Renal cortex interstitium (tissue), 11 donors: ENCODE results near the gene RIOK1. TPM values are rescaled to one million over a fixed set of nuclear protein-coding genes. Genes with fewer than 3 reads are reported as not detected.
"Not testable (repeated sequence)": the region's sequence is repeated elsewhere in the genome, so short reads cannot be mapped to it uniquely, and the experiment has no call there.

Experiments
- DNase-seq, 11 donors: peaks; one replicate each; pipeline ENCODE4 v3.0.0-alpha.2; 2013; ENCODE audit warnings: low read depth in 9 of 11, low spot score in 4 of 11; ENCODE audit errors: extremely low read depth in 1 of 11
- polyA plus RNA-seq, 3 donors: library from polyadenylated mRNA; unstranded; fragments of 120-200 nt; gene quantifications; one replicate each; pipeline ENCODE4 v1.2.1, GENCODE V29; 2013; ENCODE audit not compliant: insufficient read length in 3 of 3

The RIOK1 gene
- polyA plus RNA-seq, 3 donors, result 27.4 to 37.0 (median 28.5) TPM

GRCh38 chr6:7431674-7432390, 42.2 kb downstream of the RIOK1 start:
- DNase-seq, result no peak

DNA sequence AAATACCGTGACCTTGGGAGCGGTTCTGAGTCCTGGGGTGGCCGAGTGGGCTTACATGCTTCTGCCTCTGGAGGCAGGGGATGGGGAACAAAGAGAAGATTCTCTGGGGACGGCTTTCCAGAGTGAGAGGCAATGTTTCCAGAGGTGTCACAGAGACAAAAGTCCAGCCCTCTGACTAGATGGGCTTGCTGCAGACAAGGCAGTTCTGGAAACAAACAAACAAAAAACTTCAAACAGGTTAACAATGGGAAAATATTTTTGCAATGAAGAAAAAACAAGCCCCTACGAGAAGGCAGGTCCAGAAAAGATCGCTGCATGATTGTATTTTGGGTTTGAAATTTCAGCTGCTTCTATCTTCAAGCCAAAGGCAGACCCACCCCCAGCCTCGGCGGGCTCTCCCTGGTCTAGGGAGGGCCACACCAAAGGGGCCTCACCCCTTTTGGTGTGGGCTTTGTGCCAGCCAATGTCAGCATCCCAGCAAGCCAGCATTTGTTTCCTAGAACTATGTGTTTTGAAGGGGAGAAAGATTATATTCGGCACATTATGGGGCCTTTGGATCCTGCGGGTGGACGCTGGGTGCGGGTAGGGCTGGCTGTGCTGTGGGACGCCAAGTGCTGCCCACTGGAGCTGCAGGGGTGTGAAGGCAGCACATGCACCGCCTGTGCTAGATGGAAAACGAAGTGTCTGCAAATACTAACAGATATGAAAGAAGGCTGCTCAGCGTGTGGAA, 42.9 kb downstream of the RIOK1 start:
- no peak for DNase-seq

DNA sequence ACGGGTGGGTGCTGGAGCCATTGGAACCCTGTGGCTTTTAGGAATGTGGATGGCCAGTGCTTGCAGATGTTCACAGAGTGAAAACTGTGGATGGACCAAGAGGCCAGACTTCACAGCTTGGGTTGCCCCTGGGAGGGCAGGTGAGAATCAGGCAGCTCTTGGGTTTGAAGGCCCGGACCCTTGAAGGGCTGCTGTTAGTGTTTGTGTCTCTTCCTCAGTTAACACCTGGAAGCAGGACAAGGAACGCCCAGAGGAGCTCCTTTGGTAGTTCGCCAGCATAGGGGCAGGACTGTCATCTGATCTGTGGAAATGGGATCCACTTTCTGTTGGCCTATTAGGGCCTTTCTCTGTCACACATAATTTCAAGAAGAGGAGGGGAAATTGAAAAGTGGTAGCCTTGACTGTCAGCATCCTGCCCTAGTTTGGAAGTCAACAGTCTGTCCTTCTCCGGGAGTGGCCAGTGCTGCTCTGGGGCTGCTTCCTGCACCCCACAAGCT, 43.6 kb downstream of the RIOK1 start:
- no peak for DNase-seq

DNA sequence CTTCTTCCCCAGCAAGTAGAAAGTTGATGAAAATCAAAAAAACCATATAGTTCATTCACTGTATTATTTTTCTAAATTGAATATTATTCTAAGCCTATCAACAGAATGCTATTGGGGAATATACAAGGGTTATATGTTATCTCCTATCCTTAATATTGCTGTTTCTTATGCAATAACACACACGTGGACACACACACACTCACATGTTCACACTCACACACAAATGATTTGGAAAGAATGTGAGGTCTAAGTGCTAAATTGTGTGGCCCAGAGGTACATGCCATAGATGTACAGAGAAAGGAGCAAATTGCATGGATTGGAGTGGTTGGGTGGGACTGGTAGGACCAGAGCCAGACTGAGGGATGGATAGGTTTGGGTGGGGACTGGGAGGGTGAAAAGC, 45.1 kb downstream of the RIOK1 start:
- DNase-seq, result no peak

- DNase-seq, result no peak
These were observed 48.4 kb downstream of the RIOK1 start for GRCh38 chr6:7438011-7438410.

DNA sequence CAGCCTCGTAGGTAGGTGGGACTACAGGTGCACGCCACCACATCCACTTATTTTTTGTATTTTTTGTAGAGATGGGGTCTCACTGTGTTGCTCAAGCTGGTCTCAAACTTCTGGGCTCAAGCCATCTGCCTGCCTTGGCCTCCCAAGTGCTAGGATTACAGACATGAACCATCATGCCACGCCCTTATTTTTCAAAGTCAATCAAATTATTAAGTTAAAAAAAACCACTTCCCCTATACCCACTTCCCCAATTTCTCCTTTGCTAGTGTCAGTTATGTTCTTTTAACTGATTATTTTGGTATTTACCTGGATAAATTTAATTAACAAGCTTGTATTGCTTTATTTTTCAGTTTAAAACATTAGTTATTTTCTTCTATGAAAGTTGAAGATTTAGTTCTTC, 49.6 kb downstream of the RIOK1 start:
- DNase-seq, result no peak

DNA sequence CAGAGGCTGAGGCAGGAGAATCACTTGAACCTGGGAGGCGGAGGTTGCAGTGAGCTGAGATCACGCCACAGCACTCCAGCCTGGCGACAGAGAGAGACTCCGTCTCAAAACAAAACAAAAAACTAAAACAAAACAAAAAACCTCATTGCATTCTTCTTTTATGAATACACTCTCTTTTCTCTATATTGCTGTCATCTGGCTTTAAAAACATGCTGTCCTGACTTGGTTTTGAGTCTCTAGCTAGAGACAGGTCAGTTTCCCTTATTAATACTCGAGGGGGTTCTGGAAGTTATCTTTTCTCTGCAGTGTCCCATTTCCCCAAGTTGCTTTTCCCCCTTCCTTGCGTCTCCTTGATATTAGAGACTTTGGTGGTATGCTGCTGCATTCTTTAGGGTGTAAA, 50.9 kb downstream of the RIOK1 start:
- no peak for DNase-seq

GRCh38 chr6:7441048-7441775, 51.6 kb downstream of the RIOK1 start:
- no peak for DNase-seq

DNA sequence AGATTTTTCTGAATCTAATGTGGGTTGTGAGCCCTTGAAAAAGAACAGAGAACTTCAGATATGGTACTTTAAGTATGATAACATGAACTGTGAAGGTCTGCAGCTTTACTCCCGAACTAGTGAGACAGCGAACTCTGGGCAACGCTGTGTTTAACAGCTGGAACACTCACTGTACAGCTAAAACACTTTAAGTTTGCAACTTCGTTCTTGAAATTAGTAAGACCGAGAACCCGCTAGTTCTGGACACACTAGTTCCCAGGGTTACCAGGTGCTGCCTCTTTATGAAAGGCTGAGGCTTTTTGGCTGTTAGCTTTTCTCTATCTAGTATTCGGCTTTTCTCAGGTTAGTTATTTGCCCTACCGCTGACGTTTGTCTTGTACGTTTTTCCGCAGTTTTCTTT, 52.9 kb downstream of the RIOK1 start:
- DNase-seq, result no peak

DNA sequence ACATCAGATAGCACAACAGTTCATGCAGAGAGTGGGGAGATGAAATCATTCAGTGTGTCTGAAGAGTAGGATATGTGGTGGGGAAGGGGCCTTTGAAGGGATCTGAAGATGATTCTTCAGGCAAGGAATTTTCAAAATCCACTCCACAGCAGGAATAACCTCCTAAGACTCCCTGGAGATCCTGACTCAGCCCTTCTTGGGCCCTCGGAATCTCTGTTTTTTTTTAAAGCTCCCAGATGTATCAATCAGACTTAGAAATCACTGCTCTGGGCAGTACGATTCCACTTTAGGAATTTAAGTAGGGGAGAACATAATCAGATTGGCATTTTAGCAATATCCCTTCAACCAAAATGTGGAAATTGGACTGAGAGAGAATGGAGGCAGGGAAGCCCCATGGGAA, 55.5 kb downstream of the RIOK1 start:
- DNase-seq, result no peak

DNA sequence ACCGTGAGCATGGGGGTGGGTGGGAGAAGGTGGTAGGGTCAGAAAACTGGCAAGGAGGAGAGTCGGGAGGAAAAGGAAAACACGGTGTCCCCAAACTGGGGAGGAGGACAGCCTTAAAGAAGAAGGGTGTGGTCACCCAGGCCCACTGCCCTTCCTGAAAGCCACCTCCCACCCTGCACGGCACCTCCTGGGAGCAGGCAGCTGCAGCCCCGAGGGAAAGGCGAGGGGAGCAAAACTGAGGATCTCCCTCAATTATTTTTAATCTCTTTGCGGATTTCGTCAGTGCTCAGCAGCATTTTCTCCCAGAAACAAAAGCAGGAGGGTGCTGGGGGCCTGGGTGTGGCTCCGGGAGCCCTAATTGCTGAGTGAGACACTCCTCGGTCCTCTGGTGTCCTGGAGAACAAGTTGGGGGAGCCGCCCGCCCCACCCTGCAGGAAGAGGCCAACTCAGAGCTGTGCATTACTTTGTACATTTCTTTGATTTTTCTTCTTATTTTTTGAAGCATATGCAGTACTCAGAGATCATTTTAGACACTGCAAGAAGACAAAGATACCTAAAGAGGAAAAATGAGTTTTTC, 56.4 kb downstream of the RIOK1 start:
- DNase-seq, result no peak

DNA sequence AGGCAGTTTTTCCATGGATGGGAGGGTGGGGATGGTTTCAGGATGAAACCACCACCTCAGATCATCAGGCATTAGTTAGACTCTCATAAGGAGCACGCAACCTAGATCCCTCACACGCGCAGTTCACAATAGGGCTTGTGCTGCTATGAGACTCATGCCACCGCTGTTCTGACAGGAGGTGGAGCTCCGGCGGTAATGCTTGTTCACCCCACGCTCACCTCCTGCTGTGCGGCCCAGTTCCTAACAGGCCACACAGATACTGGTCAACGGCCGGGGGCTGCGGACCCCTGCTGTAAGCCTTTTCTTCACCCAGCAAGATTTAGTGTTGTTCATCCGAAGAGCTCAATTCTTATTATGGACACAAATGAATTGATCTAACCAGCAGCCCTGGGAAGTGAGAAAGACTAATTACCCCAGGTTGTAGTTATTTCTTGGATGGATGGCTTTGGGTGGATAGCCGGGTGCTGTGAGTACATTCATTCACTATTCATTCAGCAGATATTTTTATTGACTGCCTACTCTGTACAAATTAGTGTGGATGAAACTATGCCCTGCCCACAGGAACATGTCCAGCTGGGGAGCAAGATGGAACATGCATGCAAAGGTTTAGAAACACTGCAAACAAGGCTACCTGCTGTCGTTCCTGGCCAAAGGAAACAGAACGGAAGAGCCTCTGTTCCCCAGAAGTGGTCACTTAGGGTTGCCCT, 57.2 kb downstream of the RIOK1 start:
- no peak for DNase-seq

GRCh38 chr6:7448232-7448631, 58.6 kb downstream of the RIOK1 start:
- DNase-seq, result no peak

DNA sequence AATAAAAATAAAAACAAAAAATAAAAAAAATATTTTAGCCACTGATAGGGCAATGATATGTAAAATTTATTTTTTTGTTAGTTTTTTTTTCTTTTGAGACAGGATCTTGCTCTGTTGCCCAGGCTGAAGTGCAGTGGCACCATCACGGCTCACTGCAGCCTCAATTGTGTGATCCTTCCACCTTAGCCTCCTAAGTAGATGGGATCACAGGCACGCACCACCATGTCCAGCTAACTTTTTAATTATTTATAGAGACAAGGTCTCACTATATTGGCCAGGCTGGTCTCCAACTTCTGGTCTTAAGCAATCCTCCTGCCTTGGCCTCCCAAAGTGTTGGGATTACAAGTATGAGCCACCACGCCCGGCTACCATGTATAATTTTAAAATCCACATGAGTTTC, 59.4 kb downstream of the RIOK1 start:
- DNase-seq, result no peak

DNA sequence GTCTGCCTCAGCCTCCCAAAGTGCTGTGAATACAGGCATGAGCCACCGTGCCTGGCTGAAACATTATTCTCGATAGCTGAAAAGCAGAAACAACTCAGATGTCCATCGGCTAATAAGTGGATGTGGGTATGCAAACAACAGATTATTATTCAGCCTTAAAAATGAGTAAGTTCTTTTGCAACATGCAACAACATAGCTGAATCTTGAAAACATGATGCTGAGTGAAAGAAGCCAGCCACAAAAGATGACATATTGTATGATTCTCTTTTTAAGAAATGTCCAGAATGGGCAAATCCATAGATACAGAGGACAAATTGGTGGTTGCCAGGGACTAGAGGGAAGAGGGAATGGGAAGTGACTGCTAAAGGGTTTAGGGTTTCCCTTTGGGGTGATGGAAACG, 61.7 kb downstream of the RIOK1 start:
- no peak for DNase-seq

DNA sequence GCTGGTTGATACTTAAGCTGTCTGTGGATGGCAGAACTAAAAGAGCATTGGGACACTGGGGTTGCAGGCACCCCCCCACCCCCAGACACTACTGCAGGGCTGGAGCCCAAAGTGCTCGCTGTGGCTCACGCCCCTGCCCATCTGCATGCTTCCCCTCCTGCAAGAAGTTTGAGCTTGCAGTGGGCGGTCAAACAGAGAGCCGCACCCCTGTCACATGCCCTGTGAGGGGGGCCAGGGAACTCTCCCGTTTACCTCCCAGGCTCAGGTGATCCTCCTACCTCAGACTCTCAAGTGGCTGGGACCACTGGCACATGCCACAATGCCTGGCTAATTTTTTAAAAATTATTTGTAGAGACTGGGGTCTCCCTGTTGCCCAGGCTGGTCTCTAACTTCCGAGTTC, 63.3 kb downstream of the RIOK1 start:
- DNase-seq, result no peak

GRCh38 chr6:7454696-7455358, 65.2 kb downstream of the RIOK1 start:
- DNase-seq, result no peak

GRCh38 chr6:7456302-7456701, 66.7 kb downstream of the RIOK1 start:
- not testable (repeated sequence) for DNase-seq

- no peak for DNase-seq
These were observed 71.8 kb downstream of the RIOK1 start for GRCh38 chr6:7461416-7461815.
